Kidney capillary endothelial cell (primary cell): Measurements from ENCODE around the gene EGFL8.
"Not testable (repeated sequence)": the region's sequence is repeated elsewhere in the genome, so short reads cannot be mapped to it uniquely, and the experiment has no call there.

Experiments used
- DNase-seq: peaks from one replicate; pipeline ENCODE4 v3.0.0-alpha.2; 2018; ENCODE audit warnings: low spot score

Gene EGFL8

GRCh38 chr6:32164295-32164694 is at the start of gene EGFL8:
TSS of gene EGFL8 (plus strand) at chr6:32164595. CDS start at chr6:32166166, 1,571 bp downstream.
- no peak for DNase-seq

- no peak for DNase-seq
Measured at GRCh38 chr6:32114796-32115195, 49.6 kb upstream of the EGFL8 start.

GRCh38 chr6:32115623-32116022 is 48.8 kb upstream of the EGFL8 start:
- DNase-seq = no peak

- DNase-seq = no peak
Measured at GRCh38 chr6:32116674-32117073, 47.7 kb upstream of the EGFL8 start.

GRCh38 chr6:32117461-32117860 is 46.9 kb upstream of the EGFL8 start:
- no peak for DNase-seq

- DNase-seq = peak; percentile 83
Measured at GRCh38 chr6:32118782-32119628, 45.4 kb upstream of the EGFL8 start.

- no peak for DNase-seq
Measured at GRCh38 chr6:32120573-32121059, 43.8 kb upstream of the EGFL8 start.

- DNase-seq = no peak
Measured at GRCh38 chr6:32123681-32124080, 40.7 kb upstream of the EGFL8 start.

- DNase-seq = no peak
Measured at GRCh38 chr6:32126880-32127279, 37.5 kb upstream of the EGFL8 start.

- no peak for DNase-seq
Measured at GRCh38 chr6:32127409-32127716, 37.0 kb upstream of the EGFL8 start.

GRCh38 chr6:32127717-32128592 is 36.4 kb upstream of the EGFL8 start, which contains the start of gene ATF6B:
TSS of gene ATF6B (minus strand) at chr6:32128246. CDS start at chr6:32128207, 39 bp downstream.
- peak; percentile 98 for DNase-seq

GRCh38 chr6:32128751-32129296 is 35.6 kb upstream of the EGFL8 start:
- DNase-seq = no peak

- no peak for DNase-seq
Measured at GRCh38 chr6:32129297-32130088, 34.9 kb upstream of the EGFL8 start.

- no peak for DNase-seq
Measured at GRCh38 chr6:32131439-32131948, 32.9 kb upstream of the EGFL8 start.

- DNase-seq = no peak
Measured at GRCh38 chr6:32132110-32132509, 32.3 kb upstream of the EGFL8 start.

GRCh38 chr6:32133786-32134185 is 30.6 kb upstream of the EGFL8 start:
- no peak for DNase-seq

GRCh38 chr6:32137454-32137853 is 26.9 kb upstream of the EGFL8 start:
- DNase-seq = no peak

GRCh38 chr6:32139590-32139989 is 24.8 kb upstream of the EGFL8 start:
- DNase-seq = no peak

- no peak for DNase-seq
Measured at GRCh38 chr6:32140420-32141046, 23.9 kb upstream of the EGFL8 start.

GRCh38 chr6:32144238-32144637 is 20.2 kb upstream of the EGFL8 start:
- not testable (repeated sequence) for DNase-seq

- DNase-seq = no peak
Measured at GRCh38 chr6:32146287-32146686, 18.1 kb upstream of the EGFL8 start.
